K562 (cell line): ENCODE results near the gene ECD. TPM values are rescaled to one million over a fixed set of nuclear protein-coding genes. Genes with fewer than 3 reads are reported as not detected.

Source experiments
- FOXP1 ChIP-seq: sonication (generic); formaldehyde crosslinking; IDR thresholded peaks from 2 replicates; pipeline ENCODE4 v1.8.0; 2022; ENCODE audit warnings: mild to moderate bottlenecking, missing genetic modification reagents
- NR2C2 ChIP-seq, 2 experiments: fragments of 200-800 bp in 1 of 2; sonication (Bioruptor generic) in 1 of 2; sonication (generic) in 1 of 2; formaldehyde crosslinking in 1 of 2; IDR thresholded peaks; 2 replicates each; pipeline versions ENCODE4 v1.6.1 to v1.8.0; 2016 to 2022; ENCODE audit warnings: mild to moderate bottlenecking in 1 of 2, missing compliant biosample characterization in 1 of 2, missing genetic modification characterization in 1 of 2, missing genetic modification reagents in 1 of 2
- REST ChIP-seq, 2 experiments: fragments of 450-650 bp; formaldehyde crosslinking in 1 of 2; IDR thresholded peaks; 2 replicates each; pipeline versions ENCODE4 v1.4.0 to v1.6.1; 2014 to 2020; ENCODE audit warnings: mild to moderate bottlenecking in 2 of 2, borderline replicate concordance in 1 of 2, low read depth in 1 of 2
- ZNF143 ChIP-seq: sonication (generic); formaldehyde crosslinking; IDR thresholded peaks from 2 replicates; pipeline ENCODE4 v1.9.0; 2022; ENCODE audit warnings: mild to moderate bottlenecking, missing genetic modification reagents
- polyA plus RNA-seq, 8 experiments: library from polyadenylated mRNA; depleted of rRNA in 4 of 8; stranded (reverse) in 5 of 8; unstranded in 3 of 8; fragments of >200 nt; fragmentation: Nextera tagmentation in 2 of 8; fragmentation: Illumina TruSeq in 1 of 8; extraction: Ambion mirVana in 2 of 8; extraction: Trizol in 1 of 8; gene quantifications; 2 replicates each; pipeline versions ENCODE4 v1.2.1 to v1.2.3, GENCODE V29; 2011 to 2014; ENCODE audit warnings: inconsistent platforms in 1 of 8, missing spikeins in 1 of 8
- total RNA-seq, 7 experiments: library from RNA; depleted of rRNA in 6 of 7; stranded (reverse); fragments of >200 nt in 6 of 7; fragmentation: Illumina TruSeq in 2 of 7; extraction: Trizol in 2 of 7; gene quantifications; 2 replicates each; pipeline versions ENCODE4 v1.2.1 to v1.2.3, GENCODE V29; 2011 to 2021; ENCODE audit warnings: low replicate concordance in 1 of 7

Gene ECD
- total and polyA plus RNA-seq, 9 of the 15 experiments (the other 6 are each of a cell fraction or from before 2014, with no cell fraction given), result 33.5 to 79.9 (median 53.2) TPM

GRCh38 chr10:73211106-73211811 is 43.5 kb upstream of the ECD start (continued):
- TF ChIP-seq REST (IDR thresholded peaks at IDR 0.05; ENCODE audit: borderline replicate concordance) (no peak), REST (CRISPR knock-in tag; IDR thresholded peaks at IDR 0.05; ENCODE audit: low read depth) (no peak), ZNF143 (no peak), NR2C2 (CRISPR knock-in tag; IDR thresholded peaks at IDR 0.05) (no peak), NR2C2 (tag; IDR thresholded peaks at IDR 0.05) (peak; percentile 61; the same call in 1 of the 2 replicates), FOXP1 (CRISPR knock-in tag) (no peak)
